HG02970 (cell line): ENCODE data around the gene TUBGCP6.

ENCODE experiments used
- ATAC-seq: cut with Tn5 transposase; IDR thresholded peaks from one replicate; pipeline ENCODE4 v1.9.1; 2021; ENCODE audit warnings: mild to moderate bottlenecking, moderate library complexity, moderate number of reproducible peaks; ENCODE audit not compliant: unreplicated experiment, low FRiP score

The TUBGCP6 gene

GRCh38 chr22:50233223-50233622 is 11.6 kb downstream of the TUBGCP6 start:
- no peak for ATAC-seq

GRCh38 chr22:50232481-50233151 is 12.2 kb downstream of the TUBGCP6 start:
- ATAC-seq, result no peak

GRCh38 chr22:50229370-50229769 is 15.5 kb downstream of the TUBGCP6 start:
- ATAC-seq, result no peak

GRCh38 chr22:50228366-50228765 is 16.5 kb downstream of the TUBGCP6 start:
- no peak for ATAC-seq

- no peak for ATAC-seq
Measured at GRCh38 chr22:50227579-50228215, 17.1 kb downstream of the TUBGCP6 start.

GRCh38 chr22:50226875-50227165 is 18.0 kb downstream of the TUBGCP6 start:
- ATAC-seq, result no peak

- no peak for ATAC-seq
Measured at GRCh38 chr22:50226063-50226874, 18.6 kb downstream of the TUBGCP6 start.

- no peak for ATAC-seq
Measured at GRCh38 chr22:50225200-50225969, 19.4 kb downstream of the TUBGCP6 start.

GRCh38 chr22:50224071-50224470 is 20.8 kb downstream of the TUBGCP6 start:
- no peak for ATAC-seq

- ATAC-seq, result no peak
Measured at GRCh38 chr22:50222508-50222907, 22.3 kb downstream of the TUBGCP6 start.

- no peak for ATAC-seq
Measured at GRCh38 chr22:50221410-50222300, 23.2 kb downstream of the TUBGCP6 start.

- no peak for ATAC-seq
Measured at GRCh38 chr22:50220603-50221409, 24.0 kb downstream of the TUBGCP6 start.

GRCh38 chr22:50219800-50220602 is 24.8 kb downstream of the TUBGCP6 start:
- ATAC-seq, result no peak

- ATAC-seq, result no peak
Measured at GRCh38 chr22:50218996-50219727, 25.7 kb downstream of the TUBGCP6 start.

- ATAC-seq, result no peak
Measured at GRCh38 chr22:50218153-50218995, 26.4 kb downstream of the TUBGCP6 start.

GRCh38 chr22:50217543-50218152 is 27.2 kb downstream of the TUBGCP6 start:
- no peak for ATAC-seq
